SW 1271 (cell line): Measurements from ENCODE around the gene ACAA2.
"Not testable (repeated sequence)": the region's sequence is repeated elsewhere in the genome, so short reads cannot be mapped to it uniquely, and the experiment has no call there.

Experiments
- DNase-seq, 2 experiments: peaks; one replicate each; lab custom pipeline; 2025; lab: John Stamatoyannopoulos, UW

Gene ACAA2

GRCh38 chr18:49812286-49813068, 856 bp downstream of the ACAA2 start:
- no peak for DNase-seq

GRCh38 chr18:49811151-49811938, 2.0 kb downstream of the ACAA2 start:
- DNase-seq: no peak

GRCh38 chr18:49808553-49809191, 4.7 kb downstream of the ACAA2 start:
- DNase-seq: not testable (repeated sequence)

- DNase-seq: no peak
Observed at GRCh38 chr18:49804096-49804495, 9.2 kb downstream of the ACAA2 start.

DNA sequence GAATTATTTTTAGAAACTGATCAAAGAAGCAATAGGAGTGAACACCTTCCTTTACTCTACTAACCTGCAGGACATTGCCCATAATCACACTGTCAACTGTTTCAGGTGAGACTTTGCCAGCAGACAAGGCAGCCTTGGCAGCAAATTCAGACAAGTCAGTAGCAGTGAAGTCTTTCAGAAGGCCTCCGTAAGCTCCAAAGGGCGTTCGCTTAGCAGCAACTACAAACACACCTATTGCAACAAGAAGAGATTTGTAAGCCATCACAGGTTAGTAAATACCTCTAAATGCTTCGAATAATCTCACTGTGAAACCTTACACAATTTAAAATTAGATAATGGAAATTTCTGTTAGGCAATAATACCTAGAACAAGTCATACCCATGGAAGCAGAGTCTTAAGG, 10.7 kb downstream of the ACAA2 start:
- no peak for DNase-seq

DNA sequence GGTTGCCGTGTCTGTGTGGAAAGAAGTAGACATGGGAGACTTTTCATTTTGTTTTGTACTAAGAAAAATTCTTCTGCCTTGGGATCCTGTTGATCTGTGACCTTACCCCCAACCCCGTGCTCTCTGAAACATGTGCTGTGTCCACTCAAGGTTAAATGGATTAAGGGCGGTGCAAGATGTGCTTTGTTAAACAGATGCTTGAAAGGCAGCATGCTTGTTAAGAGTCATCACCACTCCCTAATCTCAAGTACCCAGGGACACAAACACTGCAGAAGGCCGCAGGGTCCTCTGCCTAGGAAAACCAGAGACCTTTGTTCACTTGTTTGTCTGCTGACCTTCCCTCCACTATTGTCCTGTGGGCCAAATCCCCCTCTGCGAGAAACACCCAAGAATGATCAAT, 12.8 kb downstream of the ACAA2 start:
- DNase-seq: not testable (repeated sequence)

GRCh38 chr18:49799806-49800205, 13.5 kb downstream of the ACAA2 start:
- DNase-seq: not testable (repeated sequence)

DNA sequence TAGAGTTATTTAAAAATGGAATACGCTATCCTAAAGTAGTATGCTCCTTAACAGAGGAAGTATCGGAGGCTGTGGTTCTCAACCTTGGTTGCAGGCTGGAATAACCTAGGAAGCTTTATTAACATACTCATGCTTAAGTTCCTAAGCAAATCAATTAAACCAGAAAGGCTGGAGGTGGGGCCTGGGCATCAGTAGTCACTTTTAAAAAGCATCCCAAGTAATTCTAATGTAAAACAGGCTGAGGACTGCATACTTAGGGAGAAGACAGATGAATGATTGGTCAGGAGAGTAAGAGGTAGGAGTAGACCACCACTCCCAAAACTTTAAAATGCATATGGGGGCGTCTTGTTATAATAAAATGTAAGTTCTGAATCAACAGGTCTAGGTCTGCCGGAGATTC, 15.3 kb downstream of the ACAA2 start:
- DNase-seq: no peak

- no peak for DNase-seq
Observed at GRCh38 chr18:49795612-49796552, 17.5 kb downstream of the ACAA2 start.

GRCh38 chr18:49794743-49795142, 18.6 kb downstream of the ACAA2 start:
- DNase-seq: no peak

GRCh38 chr18:49789560-49790134, 23.7 kb downstream of the ACAA2 start:
- DNase-seq: not testable (repeated sequence)

GRCh38 chr18:49788327-49788898, 24.9 kb downstream of the ACAA2 start:
- DNase-seq: no peak

DNA sequence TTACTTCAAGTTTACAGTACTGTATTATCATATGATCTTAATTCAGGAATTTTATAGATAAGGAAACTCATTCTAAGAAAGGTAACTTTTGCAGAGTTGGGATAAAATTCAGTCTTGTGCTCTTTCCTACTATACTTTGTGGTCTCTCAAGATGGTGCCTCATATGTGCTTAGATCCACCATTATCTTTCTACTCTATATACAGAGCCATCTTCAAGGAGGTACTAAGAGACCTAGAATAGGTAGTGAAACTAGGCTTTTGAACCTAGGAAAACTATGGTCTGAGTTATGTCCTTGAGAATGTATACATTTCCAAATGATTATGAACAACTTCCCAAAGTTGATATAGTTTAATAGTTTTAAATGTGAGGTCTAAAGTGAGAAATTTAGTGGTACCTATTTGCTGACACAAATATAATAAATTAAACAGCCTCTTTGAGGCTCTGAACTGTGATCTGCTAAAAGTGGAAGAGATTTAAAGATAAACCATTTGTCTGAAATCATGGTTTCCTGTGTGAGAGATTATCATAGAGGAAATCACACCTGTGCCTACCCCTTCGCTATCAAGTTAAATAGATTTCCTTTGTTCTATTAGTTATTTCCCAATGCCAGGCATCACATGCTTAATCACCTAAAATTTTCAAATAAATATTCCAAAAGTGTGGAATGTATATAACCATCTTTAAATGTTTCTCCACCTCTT, 27.2 kb downstream of the ACAA2 start:
- no peak for DNase-seq

DNA sequence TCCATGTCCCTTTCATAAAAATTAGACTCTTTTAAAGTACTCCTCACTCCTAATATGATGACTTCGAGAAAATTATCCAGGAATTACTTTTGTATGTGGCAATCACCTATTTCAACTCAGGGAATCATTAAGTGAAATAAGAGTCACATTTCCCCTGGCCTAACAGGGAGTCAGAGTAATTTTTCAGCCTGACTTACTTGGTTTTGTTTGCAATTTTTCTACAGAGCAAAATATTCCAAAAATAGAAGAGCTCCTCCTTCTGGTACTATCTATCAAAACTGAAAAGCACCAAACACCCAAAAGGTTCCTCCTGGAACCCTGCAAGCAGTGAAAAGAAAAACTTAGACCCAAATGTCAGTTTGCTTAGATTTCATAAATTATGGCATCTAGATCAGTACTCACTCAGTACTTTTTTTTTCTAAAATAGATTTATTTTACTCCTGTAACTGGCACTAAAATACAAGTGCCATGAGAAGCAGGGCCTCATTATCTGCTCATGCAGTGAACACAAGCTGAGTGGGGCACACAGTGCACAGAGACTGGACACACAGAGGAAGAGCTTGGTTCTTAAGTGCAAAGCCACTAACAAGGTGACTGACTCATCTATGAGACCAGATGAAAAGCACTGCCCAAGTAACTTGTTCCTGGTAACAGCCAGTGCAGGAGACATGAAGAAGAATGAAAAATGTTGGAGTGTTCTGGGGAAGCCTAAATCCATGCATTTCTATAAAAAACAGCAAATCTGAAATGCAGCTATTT, 28.7 kb downstream of the ACAA2 start:
- DNase-seq: no peak

GRCh38 chr18:49783631-49784030, 29.7 kb downstream of the ACAA2 start:
- DNase-seq: not testable (repeated sequence)

DNA sequence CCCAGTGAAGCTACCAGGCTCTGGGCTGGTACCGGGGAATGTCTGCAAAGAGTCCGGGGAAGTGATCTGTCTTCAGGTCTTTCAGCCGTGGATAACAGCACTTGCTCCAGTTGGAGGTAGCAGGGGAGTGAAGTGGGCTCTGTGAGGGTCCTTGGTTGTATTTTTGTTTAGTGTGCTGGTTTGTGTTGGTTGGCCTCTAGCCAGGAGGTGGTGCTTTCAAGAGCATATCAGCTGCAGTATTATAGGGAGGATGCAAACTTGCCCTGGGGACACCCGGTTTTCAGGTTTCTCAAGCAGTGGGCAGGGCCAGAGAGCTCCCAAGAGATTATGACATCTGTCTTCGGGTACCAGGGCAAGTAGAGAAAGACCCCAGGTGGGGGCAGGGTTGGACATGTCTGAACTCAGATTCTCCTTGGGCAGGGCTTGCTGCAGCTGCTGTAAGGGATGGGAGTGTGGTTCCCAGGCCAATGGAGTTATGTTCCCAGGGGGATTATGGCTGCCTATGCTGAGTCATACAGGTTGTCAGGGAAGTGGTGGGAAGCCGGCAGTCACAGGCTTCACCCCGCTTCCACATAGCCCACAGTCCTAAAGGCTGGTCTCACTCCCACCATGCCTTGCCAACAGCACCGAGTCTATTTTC, 34.4 kb downstream of the ACAA2 start:
- no peak for DNase-seq

DNA sequence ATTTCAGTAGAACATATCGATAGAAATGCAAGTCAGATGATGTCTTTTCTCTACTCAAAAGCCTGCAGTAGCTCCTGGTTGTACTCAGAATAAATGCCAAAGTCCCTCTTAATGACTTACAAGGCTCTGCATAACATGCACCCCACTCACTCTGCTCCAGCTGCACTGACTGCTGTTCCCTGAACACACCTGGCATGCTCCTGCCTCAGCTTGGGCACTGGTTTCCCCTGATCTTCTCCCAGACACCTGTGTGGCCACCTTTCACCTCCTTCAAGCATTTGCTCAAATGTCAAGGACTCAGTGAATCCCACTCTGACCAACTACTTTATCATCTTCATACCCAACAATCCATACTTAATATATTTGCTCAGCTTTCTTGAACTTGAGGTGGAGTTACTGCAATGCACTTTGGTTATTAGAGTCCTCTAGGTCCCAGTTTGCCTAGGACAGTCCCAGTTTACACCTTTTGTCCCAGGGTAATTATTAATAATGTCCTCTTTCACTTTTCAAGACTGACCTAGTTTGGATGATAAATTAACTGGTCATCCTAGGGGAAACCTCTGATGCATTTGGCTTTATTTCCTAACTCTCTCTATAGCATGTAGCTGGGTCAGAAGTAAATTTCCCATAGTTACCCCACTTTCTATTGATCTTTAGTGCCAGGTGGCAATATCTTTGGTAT, 44.1 kb downstream of the ACAA2 start:
- DNase-seq: no peak

GRCh38 chr18:49768051-49768391, 45.3 kb downstream of the ACAA2 start:
- DNase-seq: peak in 1 of 2 experiments; percentile 4
